Thoracic aorta (tissue), 2 donors: ENCODE data around the gene TRPM3. TPM values are rescaled to one million over a fixed set of nuclear protein-coding genes. Genes with fewer than 3 reads are reported as not detected.
A peak's percentile ranks its signal among the peaks of the same experiment; 100 is the strongest.
"Not testable (repeated sequence)": the region's sequence is repeated elsewhere in the genome, so short reads cannot be mapped to it uniquely, and the experiment has no call there.

Experiments
- ATAC-seq: fragments of 150-250 bp; one replicate; pipeline ENCODE4 v1.8.0; 2017; ENCODE audit warnings: low read depth; ENCODE audit not compliant: insufficient number of reproducible peaks, low FRiP score
- DNase-seq: peaks from one replicate; pipeline ENCODE4 v3.0.0-alpha.2; 2020; ENCODE audit warnings: low spot score
- H3K27ac ChIP-seq, 2 donors: fragments of 200-600 bp; sonication (generic); 1 replicate in 1 of 2; 2 replicates in 1 of 2; pipeline ENCODE4 v1.5.1; 2016; ENCODE audit warnings: mild to moderate bottlenecking in 2 of 2, moderate library complexity in 2 of 2
- H3K27me3 ChIP-seq: fragments of 200-600 bp; sonication (generic); replicated peaks from 2 replicates; pipeline ENCODE4 v1.6.0; 2016; ENCODE audit warnings: mild to moderate bottlenecking; ENCODE audit not compliant: insufficient read depth
- H3K36me3 ChIP-seq: fragments of 200-600 bp; sonication (generic); one replicate; pipeline ENCODE4 v1.5.1; 2016
- H3K4me1 ChIP-seq, 2 donors: fragments of 200-600 bp; sonication (generic); 1 replicate in 1 of 2; 2 replicates in 1 of 2; pipeline versions ENCODE4 v1.5.1 to v1.6.0; 2016; ENCODE audit warnings: low read depth in 2 of 2, mild to moderate bottlenecking in 1 of 2; ENCODE audit not compliant: control insufficient read depth in 1 of 2
- H3K4me3 ChIP-seq: fragments of 200-600 bp; sonication (generic); 2 replicates; pipeline ENCODE4 v1.5.1; 2016; ENCODE audit warnings: mild to moderate bottlenecking
- H3K9me3 ChIP-seq: fragments of 200-600 bp; sonication (generic); 2 replicates; pipeline ENCODE4 v1.5.1; 2016
- CTCF ChIP-seq: fragments of 200-600 bp; sonication (generic); IDR thresholded peaks from one replicate; pipeline ENCODE4 v1.5.1; 2019; ENCODE audit warnings: antibody characterized with exemption
- total RNA-seq, 2 donors: library from RNA; depleted of rRNA; stranded (reverse); fragments of >200 nt; gene quantifications; one replicate each; pipeline versions ENCODE4 v1.1.0 to v1.2.3, GENCODE V29; 2016

The TRPM3 gene
- total RNA-seq, 2 donors from 2014 or later, result 2.1 to 5.0 TPM

- ATAC-seq, H3K36me3 ChIP-seq, H3K4me1 ChIP-seq, H3K9me3 ChIP-seq, H3K4me3 ChIP-seq, DNase-seq, H3K27me3 ChIP-seq, H3K27ac ChIP-seq: not testable (repeated sequence)
- peak; percentile 13 for TF ChIP-seq CTCF
These were observed 492.2 kb downstream of the TRPM3 start for GRCh38 chr9:70629080-70629685.

GRCh38 chr9:70625078-70625477 lies 496.3 kb downstream of the TRPM3 start:
- no peaks in the 10 kb centered on the region for H3K36me3 ChIP-seq
- no peak for TF ChIP-seq CTCF
- no peak for DNase-seq
- no peaks in the 10 kb centered on the region for H3K27me3 ChIP-seq
- H3K9me3 ChIP-seq, result no peaks in the 10 kb centered on the region
- H3K27ac ChIP-seq, result no peak overlapping the region
- no peaks in the 10 kb centered on the region for H3K4me1 ChIP-seq
- no peak for ATAC-seq
- no peak overlapping the region for H3K4me3 ChIP-seq

DNA sequence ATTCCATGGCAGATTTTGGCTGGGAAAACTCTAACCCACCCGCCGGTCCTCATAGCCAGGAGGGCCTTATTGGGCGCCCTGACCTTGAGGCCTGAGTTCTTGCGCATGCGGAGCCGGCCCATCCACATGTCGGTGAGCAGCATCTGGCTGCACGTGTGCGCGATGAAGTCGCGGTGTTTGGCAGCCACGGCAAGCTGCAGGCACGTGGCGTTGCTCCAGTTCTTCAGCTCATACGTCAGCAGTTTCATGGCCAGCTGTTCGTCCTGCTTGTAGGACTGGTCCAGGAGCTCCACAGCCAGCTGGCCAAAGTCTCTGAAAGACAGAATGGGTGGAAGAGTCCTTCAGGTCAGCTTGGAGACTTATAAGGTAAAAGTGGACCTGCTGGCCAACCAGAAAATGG lies 502.6 kb downstream of the TRPM3 start:
- H3K9me3 ChIP-seq, result no peaks in the 10 kb centered on the region
- H3K4me1 ChIP-seq, result peaks cover 0 to 20% of the 10 kb centered on the region in 2 donors
- DNase-seq (no peak), ATAC-seq (no peak)
- no peak overlapping the region for H3K4me3 ChIP-seq
- H3K27ac ChIP-seq, result no peak overlapping the region
- H3K36me3 ChIP-seq, result no peaks in the 10 kb centered on the region
- H3K27me3 ChIP-seq, result no peaks in the 10 kb centered on the region
- no peak for TF ChIP-seq CTCF

DNA sequence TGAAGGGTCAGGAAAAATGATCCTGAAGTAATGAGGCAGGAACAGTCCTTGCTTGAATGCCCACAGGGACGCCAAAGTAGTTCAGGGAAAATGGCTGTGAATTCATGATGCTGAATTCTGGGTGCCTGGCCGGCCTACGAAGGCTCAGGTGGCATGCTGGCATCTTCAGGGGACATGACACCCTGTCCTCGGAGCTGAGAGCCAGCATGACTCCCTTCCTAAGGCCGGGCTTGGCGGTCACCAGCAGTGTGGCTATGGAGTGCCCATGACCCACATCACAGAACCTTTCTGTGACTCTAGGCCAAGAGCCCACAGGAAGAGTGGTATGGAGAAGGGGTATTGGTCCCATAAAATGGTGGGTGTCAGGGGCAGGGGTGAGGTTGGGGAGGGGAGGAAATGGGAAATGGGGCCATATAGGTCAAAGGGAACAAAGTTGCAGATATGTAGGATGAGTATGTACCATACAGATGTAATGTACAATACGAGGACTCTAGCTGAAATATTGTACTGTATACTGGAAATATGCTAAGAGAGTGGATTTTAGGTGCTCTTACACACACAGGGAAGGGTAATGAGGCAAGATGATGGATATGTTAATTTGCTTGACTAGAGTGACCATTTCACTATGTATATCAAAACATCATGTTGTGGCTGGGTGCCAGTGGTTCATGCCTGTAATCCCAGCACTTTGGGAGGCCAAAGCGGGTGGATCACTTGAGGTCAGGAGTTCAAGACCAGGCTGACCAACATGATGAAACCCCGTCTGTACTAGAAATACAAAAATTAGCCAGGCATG lies 504.2 kb downstream of the TRPM3 start:
- no peak for TF ChIP-seq CTCF
- Histone ChIP-seq H3K27ac (no peak overlapping the region), H3K27me3 (no peaks in the 10 kb centered on the region), H3K9me3 (no peaks in the 10 kb centered on the region), H3K4me3 (no peak overlapping the region), H3K4me1 (peaks cover 6 to 34% of the 10 kb centered on the region in 2 donors), H3K36me3 (no peaks in the 10 kb centered on the region)
- DNase-seq (no peak), ATAC-seq (no peak)

DNA sequence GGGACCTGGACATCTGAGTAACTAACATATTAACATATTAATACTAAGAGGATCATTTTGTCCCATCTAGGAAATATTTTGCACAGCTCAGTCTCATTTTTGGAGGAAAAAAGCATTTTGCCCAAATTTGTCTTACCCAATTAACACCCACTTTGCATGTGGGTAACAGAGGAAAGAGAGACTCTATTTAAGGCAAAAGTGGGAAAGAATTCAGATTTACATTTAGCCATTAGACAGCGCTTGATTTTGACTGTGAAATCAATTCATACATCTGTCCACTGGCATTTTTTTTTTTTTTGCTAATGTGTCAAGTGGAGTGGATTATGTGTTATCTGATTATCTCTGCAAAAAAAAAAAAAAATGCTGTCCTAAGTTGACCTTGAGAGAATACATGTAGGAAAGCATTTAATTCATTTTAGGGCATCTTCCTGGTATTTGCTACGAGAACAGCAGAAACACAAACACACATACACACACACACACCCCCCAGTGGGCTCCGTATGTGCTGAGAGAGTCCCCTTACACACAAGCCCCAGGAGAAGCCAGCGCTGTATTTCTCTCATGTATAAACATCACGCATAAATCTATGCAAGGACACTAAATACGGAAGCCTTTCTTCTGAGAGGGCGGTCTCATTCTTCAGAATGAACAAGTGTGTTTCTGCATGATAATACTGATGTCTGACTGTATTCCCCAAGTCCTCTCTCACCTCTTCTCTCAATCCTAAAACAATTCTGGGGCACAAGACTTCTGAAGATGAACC lies 505.0 kb downstream of the TRPM3 start:
- TF ChIP-seq CTCF, result no peak
- DNase-seq (no peak), ATAC-seq (no peak)
- no peaks in the 10 kb centered on the region for H3K27me3 ChIP-seq
- H3K4me1 ChIP-seq, result peaks cover 6 to 34% of the 10 kb centered on the region in 2 donors
- no peak overlapping the region for H3K27ac ChIP-seq
- no peaks in the 10 kb centered on the region for H3K9me3 ChIP-seq
- H3K36me3 ChIP-seq, result no peaks in the 10 kb centered on the region
- H3K4me3 ChIP-seq, result no peak overlapping the region
